DOHH2 (cell line): ENCODE results near the gene REC8.

Experiments
- CTCF ChIP-seq: fragments of 200-600 bp; sonication (generic); IDR thresholded peaks from one replicate; pipeline ENCODE4 v1.5.1; 2014; ENCODE audit warnings: antibody characterized with exemption, mild to moderate bottlenecking, low read depth, low read length; ENCODE audit not compliant: poor library complexity, severe bottlenecking
- EZH2phosphoT487 ChIP-seq: fragments of 200-600 bp; sonication (generic); IDR thresholded peaks from 2 replicates; pipeline ENCODE4 v1.6.1; 2017; ENCODE audit warnings: borderline replicate concordance, mild to moderate bottlenecking, antibody characterized with exemption, low read length, moderate library complexity, mixed read lengths

GRCh38 chr14:24146453-24146977, 25.4 kb upstream of the REC8 start, which contains the start of gene PSME2:
- no peak for TF ChIP-seq CTCF
- no peak for TF ChIP-seq EZH2phosphoT487
